WTC11 (cell line): ENCODE data around the gene C10orf120. TPM values are rescaled to one million over a fixed set of nuclear protein-coding genes. Genes with fewer than 3 reads are reported as not detected.

Source experiments
- ATAC-seq: fragments of 200-7000 bp; cut with Tn5 transposase; 2 replicates; pipeline ENCODE4 v1.10.0; 2021; ENCODE audit warnings: mild to moderate bottlenecking, moderate library complexity
- CTCF ChIA-PET: fragments of 300-600 bp; sonication (Branson Sonifier 250); formaldehyde crosslinking; loops from one replicate; lab custom pipeline; 2021; ENCODE audit warnings: antibody characterized with exemption; lab: Charles Lee
- POLR2A ChIA-PET: fragments of 350-600 bp; sonication (Branson Sonifier 250); formaldehyde crosslinking; loops from one replicate; lab custom pipeline; 2021; ENCODE audit warnings: antibody characterized with exemption; lab: Charles Lee
- DNase-seq: peaks from one replicate; pipeline ENCODE4 v3.0.0; 2021; ENCODE audit warnings: low spot score
- H3K27ac Mint-ChIP-seq: 2 replicates; pipeline ENCODE4 v1.8.0; 2021; ENCODE audit warnings: mixed read lengths
- H3K27me3 Mint-ChIP-seq: 2 replicates; pipeline ENCODE4 v1.8.0; 2021; ENCODE audit warnings: low read depth, mild to moderate bottlenecking, moderate library complexity, mixed read lengths
- H3K36me3 Mint-ChIP-seq: 2 replicates; pipeline ENCODE4 v1.8.0; 2021; ENCODE audit warnings: mixed read lengths
- H3K4me1 Mint-ChIP-seq: 2 replicates; pipeline ENCODE4 v1.8.0; 2022; ENCODE audit warnings: mixed read lengths
- H3K4me3 Mint-ChIP-seq: 2 replicates; pipeline ENCODE4 v1.8.0; 2021; ENCODE audit warnings: mild to moderate bottlenecking, moderate library complexity, mixed read lengths
- H3K9me3 Mint-ChIP-seq: 2 replicates; pipeline ENCODE4 v1.8.0; 2021; ENCODE audit warnings: mixed read lengths
- CTCF ChIP-seq: fragments of 200-600 bp; IDR thresholded peaks from 2 replicates; pipeline ENCODE4 v1.8.0; 2022; ENCODE audit warnings: antibody characterized with exemption
- FOXJ3 ChIP-seq: sonication (generic); formaldehyde crosslinking; IDR thresholded peaks from 2 replicates; pipeline ENCODE4 v1.9.0; 2021; ENCODE audit warnings: missing genetic modification reagents, mild to moderate bottlenecking, borderline replicate concordance
- MAX ChIP-seq: sonication (generic); formaldehyde crosslinking; IDR thresholded peaks from 2 replicates; pipeline ENCODE4 v1.8.0; 2022; ENCODE audit warnings: mild to moderate bottlenecking, missing genetic modification reagents
- NFATC4 ChIP-seq: fragments of 250-450 bp; sonication (Bioruptor Pico); IDR thresholded peaks from 2 replicates; pipeline ENCODE4 v1.9.0; 2021; ENCODE audit warnings: mild to moderate bottlenecking
- NR2C2 ChIP-seq: sonication (generic); formaldehyde crosslinking; IDR thresholded peaks from 2 replicates; pipeline ENCODE4 v1.8.0; 2022; ENCODE audit warnings: mild to moderate bottlenecking, missing genetic modification reagents
- OVOL2 ChIP-seq: fragments of 250-450 bp; sonication (Bioruptor Pico); IDR thresholded peaks from 2 replicates; pipeline ENCODE4 v1.9.0; 2021; ENCODE audit warnings: mild to moderate bottlenecking, borderline replicate concordance
- PRDM15 ChIP-seq: sonication (generic); formaldehyde crosslinking; IDR thresholded peaks from 2 replicates; pipeline ENCODE4 v1.8.0; 2022; ENCODE audit warnings: missing genetic modification reagents
- TEAD4 ChIP-seq: sonication (generic); formaldehyde crosslinking; IDR thresholded peaks from 2 replicates; pipeline ENCODE4 v1.8.0; 2022; ENCODE audit warnings: mild to moderate bottlenecking, missing genetic modification reagents
- ZNF138 ChIP-seq: sonication (generic); formaldehyde crosslinking; conservative IDR thresholded peaks from 2 replicates; pipeline ENCODE4 v1.8.1; 2022; ENCODE audit warnings: mild to moderate bottlenecking, moderate library complexity, missing genetic modification reagents
- ZNF232 ChIP-seq: sonication (generic); formaldehyde crosslinking; IDR thresholded peaks from 2 replicates; pipeline ENCODE4 v1.8.0; 2022; ENCODE audit warnings: mild to moderate bottlenecking, missing genetic modification reagents
- total RNA-seq: library from RNA; stranded (reverse); gene quantifications from 3 replicates; pipeline ENCODE4 v1.2.3, GENCODE V29; 2021
- TF ChIP-seq, protein P1 (sequence below): sonication (generic); formaldehyde crosslinking; conservative IDR thresholded peaks from 2 replicates; pipeline ENCODE4 v1.8.1; 2022; ENCODE audit warnings: mild to moderate bottlenecking, missing genetic modification reagents

The C10orf120 gene
- total RNA-seq, 1 experiment from 2014 or later = not detected

DNA sequence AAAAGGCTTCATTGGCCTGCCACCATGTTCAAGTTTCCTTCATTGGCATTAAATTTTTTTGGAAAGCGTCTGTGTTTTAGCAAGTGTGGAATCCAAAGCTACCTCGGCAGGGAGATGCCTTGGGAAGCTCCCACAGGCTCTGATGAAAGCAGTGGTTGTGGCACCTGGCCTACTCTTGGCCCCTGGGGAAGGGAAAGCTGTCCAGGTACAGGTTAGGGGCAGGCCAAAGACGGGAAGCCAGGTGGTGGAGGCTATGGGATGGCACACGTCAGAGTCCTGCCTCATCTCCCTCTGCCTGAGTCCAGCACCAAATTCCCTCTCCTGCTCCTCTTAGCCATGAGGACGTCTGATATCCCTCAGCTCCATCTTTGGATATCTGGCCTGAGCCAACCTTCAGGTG is 49.7 kb downstream of the C10orf120 start (continued):
- TF ChIP-seq TEAD4 (CRISPR knock-in tag) (no peak), NFATC4 (CRISPR knock-in tag) (no peak), NR2C2 (no peak), PRDM15 (CRISPR knock-in tag) (no peak), OVOL2 (CRISPR knock-in tag) (no peak)
- TF ChIP-seq, protein P1, sequence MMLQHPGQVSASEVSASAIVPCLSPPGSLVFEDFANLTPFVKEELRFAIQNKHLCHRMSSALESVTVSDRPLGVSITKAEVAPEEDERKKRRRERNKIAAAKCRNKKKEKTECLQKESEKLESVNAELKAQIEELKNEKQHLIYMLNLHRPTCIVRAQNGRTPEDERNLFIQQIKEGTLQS = no peak

DNA sequence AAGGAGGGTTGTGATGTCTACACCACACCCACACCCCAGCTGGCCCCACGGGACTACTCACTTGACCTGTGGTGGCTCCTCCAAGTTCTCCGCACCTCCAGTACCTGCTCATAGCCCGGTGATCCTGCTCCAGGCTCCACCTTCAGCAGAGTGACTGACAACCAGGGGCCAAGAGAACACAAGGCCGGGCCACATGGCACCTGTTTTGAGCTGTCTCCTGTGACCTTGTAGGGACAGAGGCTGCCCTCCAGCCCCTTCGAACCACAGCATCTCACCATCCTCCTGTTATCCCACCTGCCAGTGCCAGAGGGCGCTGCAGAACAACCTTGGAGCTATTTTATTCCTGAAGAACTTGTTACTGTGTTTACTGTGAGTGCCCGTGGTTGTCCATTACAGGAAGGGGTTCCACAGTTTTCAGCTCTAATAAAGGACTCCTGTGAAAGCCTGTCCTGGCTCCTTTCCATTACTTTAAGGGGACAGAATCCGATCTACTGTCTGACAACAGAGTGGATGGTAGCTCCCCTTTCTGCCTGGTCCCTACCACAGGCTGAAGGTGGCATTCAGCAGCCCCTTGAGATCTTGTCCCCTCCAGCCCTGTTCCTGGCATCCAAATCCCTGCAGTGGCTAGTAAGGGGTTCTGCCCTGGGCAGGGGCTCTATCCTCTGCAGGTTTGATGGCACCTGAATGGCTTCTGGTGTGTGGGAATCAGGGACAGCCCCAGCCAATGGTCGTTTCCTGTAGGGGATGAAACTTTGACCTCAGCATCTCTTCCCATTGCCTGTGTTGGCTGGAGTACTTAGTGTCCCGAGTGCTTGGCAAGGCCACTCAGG is 50.8 kb downstream of the C10orf120 start:
- H3K27ac Mint-ChIP-seq = no peak overlapping the region
- H3K4me1 Mint-ChIP-seq = no peaks in the 10 kb centered on the region
- TF ChIP-seq MAX (CRISPR knock-in tag) (0 out of 2 replicates have a peak, but pooled peaks have one; percentile 37), ZNF138 (CRISPR knock-in tag) (0 out of 2 replicates have a peak, but pooled peaks have one; percentile 11), FOXJ3 (no peak), ZNF232 (no peak), CTCF (peak; percentile 85)
- no peak overlapping the region for H3K4me3 Mint-ChIP-seq
- no peaks in the 10 kb centered on the region for H3K9me3 Mint-ChIP-seq
- no peaks in the 10 kb centered on the region for H3K36me3 Mint-ChIP-seq
- DNase-seq = peak; percentile 78
- ChIA-PET CTCF (interaction anchor here (0.6 to 3.6 kb wide), 39 partner anchors 9 to 369 kb away, joined by 3 to 23 read pairs (median 5); partner anchors contain the start of genes C10orf120, CUZD1 and PSTK), POLR2A (no interaction called here)
- peaks cover 6% of the 10 kb centered on the region; the same call in 1 of the 2 replicates for H3K27me3 Mint-ChIP-seq
- peak; percentile 96 for ATAC-seq

Other genes with a start within 250 kb of the C10orf120 start
- gene ARMS2, start 245.2 kb downstream of the C10orf120 start, total RNA-seq = not detected in 3 replicates
- gene HTRA1, start 238.3 kb downstream of the C10orf120 start, total RNA-seq = 15.4 to 18.3 TPM (median 16.0 TPM) in 3 replicates
- gene DMBT1, start 139.1 kb downstream of the C10orf120 start, total RNA-seq = 0.09 to 0.18 TPM (median 0.13 TPM) in 3 replicates
- 3.5 to 4.4 TPM (median 3.8 TPM) in 3 replicates for gene CUZD1, start 146.0 kb upstream of the C10orf120 start, total RNA-seq
- 3.7 to 5.3 TPM (median 4.7 TPM) in 3 replicates for gene FAM24B, start 179.7 kb upstream of the C10orf120 start, total RNA-seq
- not detected in 3 replicates for gene FAM24A, start 210.8 kb upstream of the C10orf120 start, total RNA-seq